HG03159 (cell line): ENCODE data around the gene ORMDL3.

ENCODE experiments used
- ATAC-seq: cut with Tn5 transposase; IDR thresholded peaks from one replicate; pipeline ENCODE4 v1.9.1; 2021; ENCODE audit warnings: mild to moderate bottlenecking, moderate library complexity; ENCODE audit not compliant: unreplicated experiment

ORMDL3 gene

GRCh38 chr17:39927101-39927928 is at the start of gene ORMDL3, which contains the start of gene LRRC3C:
ORMDL3 (minus strand) TSS chr17:39927601; CDS start chr17:39924203, 3,398 bp downstream.
LRRC3C (plus strand) TSS chr17:39927732; CDS start chr17:39941524, 13,792 bp downstream.
- peak; percentile 86 for ATAC-seq

- ATAC-seq = no peak
Observed at GRCh38 chr17:39975801-39976200, 48.4 kb upstream of the ORMDL3 start.

GRCh38 chr17:39974433-39974832 is 47.0 kb upstream of the ORMDL3 start:
- no peak for ATAC-seq

- ATAC-seq = no peak
Observed at GRCh38 chr17:39973496-39973895, 46.1 kb upstream of the ORMDL3 start.

GRCh38 chr17:39972271-39972670 is 44.9 kb upstream of the ORMDL3 start:
- ATAC-seq = no peak

- no peak for ATAC-seq
Observed at GRCh38 chr17:39971076-39971603, 43.7 kb upstream of the ORMDL3 start.

GRCh38 chr17:39970157-39970692 is 42.8 kb upstream of the ORMDL3 start:
- ATAC-seq = no peak

GRCh38 chr17:39969375-39969774 is 42.0 kb upstream of the ORMDL3 start:
- no peak for ATAC-seq

GRCh38 chr17:39968761-39969160 is 41.4 kb upstream of the ORMDL3 start:
- ATAC-seq = no peak

- no peak for ATAC-seq
Observed at GRCh38 chr17:39966771-39967170, 39.4 kb upstream of the ORMDL3 start.

- ATAC-seq = no peak
Observed at GRCh38 chr17:39965017-39965699, 37.8 kb upstream of the ORMDL3 start.

GRCh38 chr17:39963829-39964228 is 36.4 kb upstream of the ORMDL3 start:
- no peak for ATAC-seq

GRCh38 chr17:39962642-39963220 is 35.3 kb upstream of the ORMDL3 start, which contains the start of gene GSDMA:
GSDMA (plus strand) TSS chr17:39963004; CDS start chr17:39965688, 2,684 bp downstream.
- no peak for ATAC-seq

GRCh38 chr17:39960524-39961041 is 33.2 kb upstream of the ORMDL3 start:
- no peak for ATAC-seq

GRCh38 chr17:39955726-39956225 is 28.4 kb upstream of the ORMDL3 start:
- ATAC-seq = no peak

- ATAC-seq = no peak
Observed at GRCh38 chr17:39954876-39955275, 27.5 kb upstream of the ORMDL3 start.

GRCh38 chr17:39953471-39953888 is 26.1 kb upstream of the ORMDL3 start:
- ATAC-seq = no peak

- ATAC-seq = peak; percentile 69
Observed at GRCh38 chr17:39952680-39953470, 25.5 kb upstream of the ORMDL3 start.

GRCh38 chr17:39951924-39952679 is 24.7 kb upstream of the ORMDL3 start:
- ATAC-seq = no peak
